K562 (cell line): ENCODE measurements around the gene ERP29.
"Not testable (repeated sequence)": the region's sequence is repeated elsewhere in the genome, so short reads cannot be mapped to it uniquely, and the experiment has no call there.

ENCODE experiments used
- CBX5 ChIP-seq: IDR thresholded peaks from 2 replicates; pipeline ENCODE4 v1.6.1; 2014; ENCODE audit warnings: low read depth, borderline replicate concordance
- JUN ChIP-seq, 2 experiments: sonication (generic) in 1 of 2; formaldehyde crosslinking in 1 of 2; IDR thresholded peaks; 2 replicates each; pipeline versions ENCODE4 v1.6.1 to v1.8.0; 2012 to 2022; ENCODE audit warnings: borderline replicate concordance in 2 of 2, mild to moderate bottlenecking in 2 of 2, improper control_type of control experiment in 1 of 2, low read depth in 1 of 2, low read length in 1 of 2, missing genetic modification reagents in 1 of 2
- NR2F6 ChIP-seq: fragments of 450-650 bp; formaldehyde crosslinking; IDR thresholded peaks from 2 replicates; pipeline ENCODE4 v1.4.0; 2020; ENCODE audit warnings: mild to moderate bottlenecking
- PML ChIP-seq: IDR thresholded peaks from 2 replicates; pipeline ENCODE4 v1.6.1; 2012; ENCODE audit warnings: low read length, inconsistent platforms
- ZZZ3 ChIP-seq: fragments of 450-650 bp; IDR thresholded peaks from 2 replicates; pipeline ENCODE4 v1.6.1; 2016; ENCODE audit warnings: antibody characterized with exemption, mild to moderate bottlenecking, moderate library complexity
- TF ChIP-seq, protein P1 (sequence below), 3 experiments: IDR thresholded peaks in 2 of 3; conservative IDR thresholded peaks in 1 of 3; 2 replicates each; pipeline ENCODE4 v1.5.1; 2011 to 2012; ENCODE audit warnings: low read length in 3 of 3, mild to moderate bottlenecking in 3 of 3, control low read depth in 2 of 3, improper control_type of control experiment in 1 of 3, inconsistent platforms in 1 of 3, low read depth in 1 of 3, mixed read lengths in 1 of 3, moderate library complexity in 1 of 3; ENCODE audit not compliant: insufficient read depth in 2 of 3
- TF ChIP-seq, protein P2 (sequence below): fragments of 150-350 bp; conservative IDR thresholded peaks from 2 replicates; pipeline ENCODE4 v1.6.1; 2014; ENCODE audit warnings: low read length

- peak; percentile 46; the same call in 1 of the 2 replicates for TF ChIP-seq CBX5
- TF ChIP-seq JUN (IDR thresholded peaks at IDR 0.05; ENCODE audit: borderline replicate concordance, low read depth, low read length); JUN (CRISPR knock-in tag; IDR thresholded peaks at IDR 0.05; ENCODE audit: borderline replicate concordance); NR2F6; PML; ZZZ3: not testable (repeated sequence)
- TF ChIP-seq, protein P1, sequence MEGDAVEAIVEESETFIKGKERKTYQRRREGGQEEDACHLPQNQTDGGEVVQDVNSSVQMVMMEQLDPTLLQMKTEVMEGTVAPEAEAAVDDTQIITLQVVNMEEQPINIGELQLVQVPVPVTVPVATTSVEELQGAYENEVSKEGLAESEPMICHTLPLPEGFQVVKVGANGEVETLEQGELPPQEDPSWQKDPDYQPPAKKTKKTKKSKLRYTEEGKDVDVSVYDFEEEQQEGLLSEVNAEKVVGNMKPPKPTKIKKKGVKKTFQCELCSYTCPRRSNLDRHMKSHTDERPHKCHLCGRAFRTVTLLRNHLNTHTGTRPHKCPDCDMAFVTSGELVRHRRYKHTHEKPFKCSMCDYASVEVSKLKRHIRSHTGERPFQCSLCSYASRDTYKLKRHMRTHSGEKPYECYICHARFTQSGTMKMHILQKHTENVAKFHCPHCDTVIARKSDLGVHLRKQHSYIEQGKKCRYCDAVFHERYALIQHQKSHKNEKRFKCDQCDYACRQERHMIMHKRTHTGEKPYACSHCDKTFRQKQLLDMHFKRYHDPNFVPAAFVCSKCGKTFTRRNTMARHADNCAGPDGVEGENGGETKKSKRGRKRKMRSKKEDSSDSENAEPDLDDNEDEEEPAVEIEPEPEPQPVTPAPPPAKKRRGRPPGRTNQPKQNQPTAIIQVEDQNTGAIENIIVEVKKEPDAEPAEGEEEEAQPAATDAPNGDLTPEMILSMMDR (IDR thresholded peaks at IDR 0.05 in 2 of 3, conservative IDR thresholded peaks at IDR 0.05 in 1 of 3; ENCODE audit: insufficient read depth in 2 of 3, low read depth in 1 of 3, low read length in 3 of 3): not testable (repeated sequence)
- TF ChIP-seq, protein P2, sequence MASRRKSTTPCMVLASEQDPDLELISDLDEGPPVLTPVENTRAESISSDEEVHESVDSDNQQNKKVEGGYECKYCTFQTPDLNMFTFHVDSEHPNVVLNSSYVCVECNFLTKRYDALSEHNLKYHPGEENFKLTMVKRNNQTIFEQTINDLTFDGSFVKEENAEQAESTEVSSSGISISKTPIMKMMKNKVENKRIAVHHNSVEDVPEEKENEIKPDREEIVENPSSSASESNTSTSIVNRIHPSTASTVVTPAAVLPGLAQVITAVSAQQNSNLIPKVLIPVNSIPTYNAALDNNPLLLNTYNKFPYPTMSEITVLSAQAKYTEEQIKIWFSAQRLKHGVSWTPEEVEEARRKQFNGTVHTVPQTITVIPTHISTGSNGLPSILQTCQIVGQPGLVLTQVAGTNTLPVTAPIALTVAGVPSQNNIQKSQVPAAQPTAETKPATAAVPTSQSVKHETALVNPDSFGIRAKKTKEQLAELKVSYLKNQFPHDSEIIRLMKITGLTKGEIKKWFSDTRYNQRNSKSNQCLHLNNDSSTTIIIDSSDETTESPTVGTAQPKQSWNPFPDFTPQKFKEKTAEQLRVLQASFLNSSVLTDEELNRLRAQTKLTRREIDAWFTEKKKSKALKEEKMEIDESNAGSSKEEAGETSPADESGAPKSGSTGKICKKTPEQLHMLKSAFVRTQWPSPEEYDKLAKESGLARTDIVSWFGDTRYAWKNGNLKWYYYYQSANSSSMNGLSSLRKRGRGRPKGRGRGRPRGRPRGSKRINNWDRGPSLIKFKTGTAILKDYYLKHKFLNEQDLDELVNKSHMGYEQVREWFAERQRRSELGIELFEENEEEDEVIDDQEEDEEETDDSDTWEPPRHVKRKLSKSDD: not testable (repeated sequence)
Observed at GRCh38 chr12:111994211-111995111, 18.8 kb upstream of the ERP29 start.
